Mucosa of descending colon (tissue), 3 donors: ENCODE measurements around the gene CACNB1. TPM values are rescaled to one million over a fixed set of nuclear protein-coding genes. Genes with fewer than 3 reads are reported as not detected.
A peak's percentile ranks its signal among the peaks of the same experiment; 100 is the strongest.

ENCODE experiments used
- ATAC-seq: fragments of 200-7000 bp; cut with Tn5 transposase; one replicate; pipeline ENCODE4 v1.9.1; 2020; ENCODE audit warnings: mild to moderate bottlenecking, moderate library complexity
- DNase-seq, 3 donors: peaks; one replicate each; pipeline ENCODE4 v3.0.0-alpha.2; 2020
- H3K36me3 ChIP-seq: fragments of 200-600 bp; one replicate; pipeline ENCODE4 v1.8.0; 2021; ENCODE audit warnings: low read depth, mild to moderate bottlenecking
- H3K4me1 ChIP-seq: fragments of 200-600 bp; one replicate; pipeline ENCODE4 v1.8.0; 2021; ENCODE audit warnings: low read depth, mild to moderate bottlenecking
- H3K4me3 ChIP-seq: fragments of 200-600 bp; one replicate; pipeline ENCODE4 v1.8.0; 2021; ENCODE audit warnings: mild to moderate bottlenecking
- H3K9me3 ChIP-seq: fragments of 200-600 bp; one replicate; pipeline ENCODE4 v1.8.0; 2021; ENCODE audit warnings: mild to moderate bottlenecking
- CTCF ChIP-seq: fragments of 200-600 bp; IDR thresholded peaks from one replicate; pipeline ENCODE4 v1.8.0; 2022; ENCODE audit warnings: antibody characterized with exemption, mild to moderate bottlenecking
- intact Hi-C, 2 donors: fragments of 100-400 bp; cut with DNase I in 1 of 2; cut with micrococcal nuclease in 1 of 2; formaldehyde crosslinking; loops; one replicate each; pipeline versions ENCODE4 v1.11.0 to v1.11.1; 2022; cut with DNase I, micrococcal nuclease
- total RNA-seq, 3 donors: library from RNA; stranded (reverse); fragmentation: NEBNext Ultra II Directional in 2 of 3; extraction: Animal tissue kit (Norgen Biotek cat#: 25700) in 2 of 3; gene quantifications; one replicate each; pipeline versions ENCODE4 v1.2.1 to v1.2.4, GENCODE V29; 2021 to 2023
- donor health status: DM: no; HTN: no; CAD: no; lungs with moderate emphysema.
- donor health status: DM: no; HTN: no; CAD: no.
- donor health status: DM: no; HTN: yes; CAD: no.

Gene CACNB1
- total RNA-seq, 3 donors from 2014 or later = 16.8 to 24.3 (median 20.1) TPM

- TF ChIP-seq CTCF = no peak
- DNase-seq (no peak), ATAC-seq (no peak)
- Histone ChIP-seq H3K4me3 (no peak overlapping the region), H3K9me3 (no peaks in the 10 kb centered on the region), H3K36me3 (no peaks in the 10 kb centered on the region), H3K4me1 (no peaks in the 10 kb centered on the region)
- intact Hi-C loops = loop anchor here in 1 of 2 donors (10.0 kb wide), 1 partner anchor 160 kb away; no protein-coding TSS in a partner anchor
Measured at GRCh38 chr17:39145143-39145542, 52.3 kb downstream of the CACNB1 start.

- intact Hi-C loops = loop anchor here in 1 of 2 donors (10.0 kb wide), 1 partner anchor 160 kb away; no protein-coding TSS in a partner anchor
- no peaks in the 10 kb centered on the region for H3K9me3 ChIP-seq
- ATAC-seq = peak; percentile 88
Measured at GRCh38 chr17:39144416-39144840, 53.0 kb downstream of the CACNB1 start.

GRCh38 chr17:39143552-39144093 lies 53.8 kb downstream of the CACNB1 start:
- peak; percentile 22 for ATAC-seq
- Histone ChIP-seq H3K4me1 (no peaks in the 10 kb centered on the region), H3K36me3 (no peaks in the 10 kb centered on the region), H3K4me3 (no peak overlapping the region), H3K9me3 (no peaks in the 10 kb centered on the region)
- intact Hi-C loops = loop anchor here in 1 of 2 donors (10.0 kb wide), 1 partner anchor 159 kb away; no protein-coding TSS in a partner anchor
- no peak for DNase-seq
- TF ChIP-seq CTCF = no peak

More at GRCh38 chr17:39144416-39144840, 53.0 kb downstream of the CACNB1 start:
- H3K4me1 ChIP-seq = no peaks in the 10 kb centered on the region
- no peaks in the 10 kb centered on the region for H3K36me3 ChIP-seq
- no peak overlapping the region for H3K4me3 ChIP-seq
- DNase-seq = peak; percentile 62 to 83 (median 67)
- TF ChIP-seq CTCF = no peak

GRCh38 chr17:39141915-39142664 lies 55.4 kb downstream of the CACNB1 start:
- Histone ChIP-seq H3K4me1 (no peaks in the 10 kb centered on the region), H3K36me3 (no peaks in the 10 kb centered on the region), H3K9me3 (no peaks in the 10 kb centered on the region), H3K4me3 (no peak overlapping the region)
- intact Hi-C loops = loop anchor here in 1 of 2 donors (10.0 kb wide), 1 partner anchor 157 kb away; no protein-coding TSS in a partner anchor
- no peak for ATAC-seq
- no peak for TF ChIP-seq CTCF
- no peak for DNase-seq

GRCh38 chr17:39141294-39141693 lies 56.2 kb downstream of the CACNB1 start:
- no peak overlapping the region for H3K4me3 ChIP-seq
- no peaks in the 10 kb centered on the region for H3K4me1 ChIP-seq
- DNase-seq (no peak), ATAC-seq (no peak)
- H3K9me3 ChIP-seq = no peaks in the 10 kb centered on the region
- H3K36me3 ChIP-seq = no peaks in the 10 kb centered on the region
- intact Hi-C loops = loop anchor here in 1 of 2 donors (10.0 kb wide), 1 partner anchor 156 kb away; no protein-coding TSS in a partner anchor
- TF ChIP-seq CTCF = no peak
